Activated gamma-delta T cell (primary cell): ENCODE measurements around the gene DAG1.
A peak's percentile ranks its signal among the peaks of the same experiment; 100 is the strongest.

Experiments
- DNase-seq: peaks from one replicate; lab custom pipeline; 2025; lab: John Stamatoyannopoulos, UW

DAG1 gene

GRCh38 chr3:49554633-49555265 is 84.7 kb downstream of the DAG1 start:
- DNase-seq, result peak; percentile 58

GRCh38 chr3:49556500-49557275 is 86.6 kb downstream of the DAG1 start:
- no peak for DNase-seq

- no peak for DNase-seq
Measured at GRCh38 chr3:49563040-49563578, 93.0 kb downstream of the DAG1 start.

- no peak for DNase-seq
Measured at GRCh38 chr3:49563766-49564165, 93.7 kb downstream of the DAG1 start.

GRCh38 chr3:49566312-49566711 is 96.2 kb downstream of the DAG1 start:
- no peak for DNase-seq

- DNase-seq, result no peak
Measured at GRCh38 chr3:49567406-49567805, 97.3 kb downstream of the DAG1 start.

- no peak for DNase-seq
Measured at GRCh38 chr3:49568965-49569364, 98.9 kb downstream of the DAG1 start.

DNA sequence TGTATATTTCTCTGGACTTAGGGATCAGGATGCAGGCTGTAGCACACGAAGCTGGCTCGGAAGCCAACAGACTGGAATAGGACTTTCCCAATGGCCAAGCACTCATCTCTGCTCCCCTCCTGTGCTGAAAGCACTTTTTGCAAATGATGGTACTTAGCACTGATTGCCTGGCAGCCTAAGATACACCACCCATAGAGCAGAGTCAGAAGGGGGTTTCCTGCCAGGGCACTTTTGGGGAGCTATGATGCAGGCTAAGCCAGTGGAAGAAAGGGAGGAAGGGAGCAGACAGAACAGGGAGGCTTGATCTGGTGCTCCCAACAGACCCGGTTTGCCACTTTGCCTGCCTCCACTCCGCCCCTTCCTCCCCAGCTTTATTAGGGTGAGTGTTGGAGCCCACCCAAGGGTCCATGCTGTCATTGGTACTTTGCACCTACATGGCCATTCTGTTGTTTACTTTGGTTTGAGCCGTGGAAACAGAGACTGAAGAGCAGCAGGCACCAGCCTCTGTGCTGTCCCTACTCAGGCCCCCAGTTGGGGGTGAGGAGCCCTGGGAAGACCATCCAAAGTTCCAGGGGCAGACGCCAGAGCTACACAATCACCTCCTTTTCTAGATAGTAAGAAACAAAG is 100.1 kb downstream of the DAG1 start:
- DNase-seq, result no peak

DNA sequence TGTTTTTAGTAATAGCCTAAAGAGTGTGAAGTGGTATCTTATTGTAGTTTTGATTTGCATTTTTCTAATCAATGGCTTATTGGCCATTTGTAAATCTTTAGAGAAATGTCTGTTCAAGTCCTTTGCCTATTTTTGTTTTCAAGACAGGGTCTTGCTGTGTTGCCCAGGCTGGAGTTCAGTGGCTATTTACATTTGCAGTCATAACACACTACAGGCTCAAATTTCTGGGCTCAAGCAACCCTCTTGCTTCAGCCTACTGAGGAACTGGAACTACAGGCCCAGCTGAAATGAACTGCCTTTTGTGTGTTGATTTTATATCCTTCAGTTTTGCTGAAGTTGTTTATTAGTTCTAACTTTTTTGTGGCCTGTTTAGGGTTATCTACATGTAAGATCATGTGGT is 112.1 kb downstream of the DAG1 start:
- DNase-seq, result no peak
